Activated T-cell treated with anti-CD3 and anti-CD28 coated beads, Interleukin-2, amount 50 U/mL, for 72 hours (primary cell): Measurements from ENCODE around the gene EVA1B. TPM values are rescaled to one million over a fixed set of nuclear protein-coding genes. Genes with fewer than 3 reads are reported as not detected.

Source experiments
- ATAC-seq, 2 donors: fragments of 150-1000 bp; cut with Tn5 transposase; replicated peaks in 1 of 2; 2 replicates each; pipeline ENCODE4 v1.10.0; 2021; ENCODE audit warnings: moderate library complexity in 2 of 2, mild to moderate bottlenecking in 1 of 2
- DNase-seq, 2 donors: peaks; one replicate each; pipeline ENCODE4 v3.0.0; 2021 to 2022; ENCODE audit warnings: mixed read lengths in 1 of 2
- H3K27ac Mint-ChIP-seq: one replicate; pipeline ENCODE4 v1.8.0; 2022; ENCODE audit warnings: mild to moderate bottlenecking, moderate library complexity, mixed read lengths
- H3K27me3 Mint-ChIP-seq: one replicate; pipeline ENCODE4 v1.8.0; 2022; ENCODE audit warnings: low read depth, mixed read lengths
- H3K36me3 Mint-ChIP-seq, 2 donors: one replicate each; pipeline ENCODE4 v1.8.0; 2022; ENCODE audit warnings: mixed read lengths in 2 of 2, mild to moderate bottlenecking in 1 of 2; ENCODE audit not compliant: insufficient read depth in 2 of 2
- H3K4me1 Mint-ChIP-seq: one replicate; pipeline ENCODE4 v1.8.0; 2022; ENCODE audit warnings: low read depth, mixed read lengths
- H3K4me3 Mint-ChIP-seq, 2 donors: one replicate each; pipeline ENCODE4 v1.8.0; 2022; ENCODE audit warnings: mild to moderate bottlenecking in 2 of 2, mixed read lengths in 2 of 2, moderate library complexity in 2 of 2
- H3K9me3 Mint-ChIP-seq, 2 donors: one replicate each; pipeline ENCODE4 v1.8.0; 2022; ENCODE audit warnings: mixed read lengths in 2 of 2
- total RNA-seq, 2 donors: library from RNA; stranded (reverse); gene quantifications; one replicate each; pipeline ENCODE4 v1.2.3, GENCODE V29; 2022

The EVA1B gene
- total RNA-seq, 2 donors from 2014 or later: 8.0 to 9.4 TPM

- H3K27me3 Mint-ChIP-seq: no peaks in the 10 kb centered on the region
- H3K4me1 Mint-ChIP-seq: peaks cover 76% of the 10 kb centered on the region
- H3K36me3 Mint-ChIP-seq: peaks cover 13 to 19% of the 10 kb centered on the region in 2 donors
- DNase-seq (no peak), ATAC-seq (no peak)
- no peaks in the 10 kb centered on the region for H3K9me3 Mint-ChIP-seq
- H3K27ac Mint-ChIP-seq: peak overlapping the region; percentile 90
- H3K4me3 Mint-ChIP-seq: peak overlapping the region; percentile 4 to 43
Observed at GRCh38 chr1:36303650-36304360, 19.6 kb downstream of the EVA1B start.

DNA sequence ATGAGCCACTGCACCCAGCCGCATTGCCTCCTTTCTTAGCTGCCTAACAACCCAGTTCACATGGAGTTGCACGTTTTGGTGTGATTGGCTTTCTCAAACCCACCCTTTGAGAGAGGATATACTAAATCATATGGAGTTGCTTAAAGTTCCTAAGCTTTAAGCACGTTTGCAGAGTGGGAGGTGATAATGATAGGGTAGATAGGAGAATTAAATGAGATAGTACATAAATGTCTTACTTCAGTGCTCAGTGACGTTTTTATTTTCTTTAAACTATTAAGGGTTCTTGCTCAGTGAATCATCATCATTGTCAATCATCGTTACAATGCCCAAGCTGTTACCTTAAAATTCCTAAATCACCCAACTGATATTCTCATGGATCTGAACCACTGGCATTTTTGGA, 20.2 kb downstream of the EVA1B start:
- ATAC-seq: no peak
- peaks cover 79% of the 10 kb centered on the region for H3K4me1 Mint-ChIP-seq
- peak overlapping the region in 1 of 2 donors; percentile 4 for H3K4me3 Mint-ChIP-seq
- H3K9me3 Mint-ChIP-seq: no peaks in the 10 kb centered on the region
- H3K27me3 Mint-ChIP-seq: no peaks in the 10 kb centered on the region
- peak overlapping the region; percentile 90 for H3K27ac Mint-ChIP-seq
- H3K36me3 Mint-ChIP-seq: peaks cover 13 to 19% of the 10 kb centered on the region in 2 donors
- DNase-seq: no peak

GRCh38 chr1:36301220-36301619, 22.2 kb downstream of the EVA1B start:
- Mint-ChIP-seq H3K4me3 (no peak overlapping the region), H3K36me3 (peaks cover 13 to 19% of the 10 kb centered on the region in 2 donors), H3K27ac (peak overlapping the region; percentile 93), H3K27me3 (no peaks in the 10 kb centered on the region), H3K9me3 (no peaks in the 10 kb centered on the region), H3K4me1 (peaks cover 68% of the 10 kb centered on the region)
- ATAC-seq: no peak
- no peak for DNase-seq

DNA sequence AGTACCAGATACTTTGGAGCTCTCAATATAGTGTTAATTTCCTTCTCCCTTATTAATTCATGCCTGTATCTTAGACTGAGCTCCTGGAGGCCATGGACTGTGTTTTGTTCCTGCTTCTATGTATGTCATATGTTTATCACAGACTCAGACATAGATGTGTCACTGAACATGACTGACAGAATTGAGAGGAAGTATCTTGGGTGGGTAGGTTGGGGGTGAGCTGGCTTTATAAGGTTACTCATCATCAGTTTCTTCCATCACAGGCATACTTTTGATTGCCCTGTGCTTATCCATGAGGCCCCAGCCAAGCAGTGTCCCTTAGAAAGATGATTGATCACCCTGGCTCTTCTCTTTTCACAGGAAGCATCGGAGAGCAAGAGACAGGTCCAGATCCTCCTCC, 22.9 kb downstream of the EVA1B start:
- peak; percentile 25 to 27 for DNase-seq
- Mint-ChIP-seq H3K27ac (peak overlapping the region; percentile 93), H3K27me3 (no peaks in the 10 kb centered on the region), H3K4me1 (peaks cover 64% of the 10 kb centered on the region), H3K36me3 (peaks cover 13 to 22% of the 10 kb centered on the region in 2 donors), H3K9me3 (no peaks in the 10 kb centered on the region), H3K4me3 (peak overlapping the region in 1 of 2 donors; percentile 6)
- peak; percentile 75 to 78 for ATAC-seq

- peaks cover 47% of the 10 kb centered on the region for H3K4me1 Mint-ChIP-seq
- no peak overlapping the region for H3K27ac Mint-ChIP-seq
- no peak overlapping the region for H3K4me3 Mint-ChIP-seq
- no peak for ATAC-seq
- no peak for DNase-seq
- no peaks in the 10 kb centered on the region for H3K9me3 Mint-ChIP-seq
- peaks cover 11 to 25% of the 10 kb centered on the region in 2 donors for H3K36me3 Mint-ChIP-seq
- H3K27me3 Mint-ChIP-seq: no peaks in the 10 kb centered on the region
Observed at GRCh38 chr1:36298640-36299039, 24.8 kb downstream of the EVA1B start.

- Mint-ChIP-seq H3K36me3 (peaks cover 11 to 29% of the 10 kb centered on the region in 2 donors), H3K27ac (no peak overlapping the region), H3K9me3 (no peaks in the 10 kb centered on the region), H3K4me1 (peaks cover 33% of the 10 kb centered on the region), H3K4me3 (no peak overlapping the region), H3K27me3 (no peaks in the 10 kb centered on the region)
- DNase-seq (no peak), ATAC-seq (no peak)
Observed at GRCh38 chr1:36297062-36297461, 26.4 kb downstream of the EVA1B start.

- no peak overlapping the region for H3K4me3 Mint-ChIP-seq
- H3K36me3 Mint-ChIP-seq: peaks cover 7 to 25% of the 10 kb centered on the region in 2 donors
- H3K4me1 Mint-ChIP-seq: peaks cover 19% of the 10 kb centered on the region
- no peaks in the 10 kb centered on the region for H3K27me3 Mint-ChIP-seq
- ATAC-seq (no peak), DNase-seq (no peak)
- no peaks in the 10 kb centered on the region for H3K9me3 Mint-ChIP-seq
- H3K27ac Mint-ChIP-seq: no peak overlapping the region
Observed at GRCh38 chr1:36295390-36295789, 28.1 kb downstream of the EVA1B start.

DNA sequence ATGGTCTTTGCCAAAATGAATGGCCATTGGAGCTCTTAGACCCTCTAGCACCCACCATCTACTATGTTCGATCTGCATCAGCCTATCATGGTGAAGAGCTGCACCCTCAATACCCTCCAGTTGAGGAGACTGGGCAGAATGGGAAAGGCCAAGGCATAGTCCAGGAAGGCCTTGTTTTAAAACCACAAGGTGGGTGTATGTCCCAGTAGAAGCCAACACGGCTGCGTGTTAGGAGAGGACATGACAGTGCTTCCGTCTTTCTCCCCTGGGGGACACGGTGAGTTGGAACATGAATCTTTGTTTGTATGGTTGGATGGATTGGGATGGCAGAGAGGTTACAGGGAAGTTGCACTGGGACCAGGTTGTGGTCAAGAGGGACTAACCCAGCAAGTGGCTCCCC, 35.9 kb downstream of the EVA1B start:
- Mint-ChIP-seq H3K36me3 (peaks cover 11 to 50% of the 10 kb centered on the region in 2 donors), H3K27ac (no peak overlapping the region), H3K4me3 (no peak overlapping the region), H3K9me3 (no peaks in the 10 kb centered on the region), H3K4me1 (peaks cover 28% of the 10 kb centered on the region), H3K27me3 (no peaks in the 10 kb centered on the region)
- no peak for ATAC-seq
- DNase-seq: no peak

GRCh38 chr1:36286802-36287201, 36.6 kb downstream of the EVA1B start:
- Mint-ChIP-seq H3K36me3 (peaks cover 12 to 52% of the 10 kb centered on the region in 2 donors), H3K27me3 (no peaks in the 10 kb centered on the region), H3K27ac (peak overlapping the region; percentile 35), H3K4me3 (no peak overlapping the region), H3K9me3 (no peaks in the 10 kb centered on the region), H3K4me1 (peaks cover 32% of the 10 kb centered on the region)
- no peak for ATAC-seq
- DNase-seq: no peak

DNA sequence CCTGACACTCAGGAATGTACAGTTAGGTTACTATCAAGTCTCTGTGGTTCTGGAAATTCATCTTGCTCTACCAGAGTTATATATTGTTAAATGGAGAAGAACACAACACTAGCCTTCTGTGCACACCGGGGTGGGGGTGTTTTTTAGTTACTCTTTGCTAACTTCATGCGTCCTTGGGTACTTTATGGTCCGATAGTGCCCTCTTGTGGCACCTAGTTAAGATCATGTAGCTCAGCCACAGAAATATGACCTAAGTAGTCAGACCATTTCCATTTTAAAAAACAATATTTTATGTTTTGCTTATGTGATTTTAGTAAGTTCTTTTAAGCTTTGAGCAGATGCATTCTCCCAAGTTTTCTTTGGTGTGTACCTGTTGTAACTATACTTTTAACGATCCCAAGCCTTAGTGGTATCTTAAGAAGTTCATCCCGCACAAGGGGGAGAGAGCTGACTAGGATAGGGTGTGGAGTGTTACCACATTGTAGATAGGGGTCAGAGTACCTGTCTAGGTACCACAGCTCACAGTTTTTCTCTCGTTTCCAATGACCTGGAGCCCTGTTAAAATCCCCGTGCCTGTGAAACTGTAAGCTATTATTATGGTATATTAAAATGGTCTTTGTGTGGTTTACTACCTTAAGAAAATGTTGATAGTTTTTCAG, 37.9 kb downstream of the EVA1B start:
- Mint-ChIP-seq H3K27me3 (no peaks in the 10 kb centered on the region), H3K36me3 (peaks cover 12 to 49% of the 10 kb centered on the region in 2 donors), H3K9me3 (no peaks in the 10 kb centered on the region), H3K27ac (peak overlapping the region; percentile 79), H3K4me1 (peaks cover 42% of the 10 kb centered on the region), H3K4me3 (peak overlapping the region in 1 of 2 donors; percentile 13)
- ATAC-seq: peak; percentile 71 to 72
- DNase-seq: peak; percentile 66

- peaks cover 12 to 40% of the 10 kb centered on the region in 2 donors for H3K36me3 Mint-ChIP-seq
- ATAC-seq (no peak), DNase-seq (no peak)
- H3K9me3 Mint-ChIP-seq: no peaks in the 10 kb centered on the region
- H3K27me3 Mint-ChIP-seq: no peaks in the 10 kb centered on the region
- peak overlapping the region; percentile 91 for H3K27ac Mint-ChIP-seq
- no peak overlapping the region for H3K4me3 Mint-ChIP-seq
- H3K4me1 Mint-ChIP-seq: peaks cover 52% of the 10 kb centered on the region
Observed at GRCh38 chr1:36284517-36284916, 38.9 kb downstream of the EVA1B start.

DNA sequence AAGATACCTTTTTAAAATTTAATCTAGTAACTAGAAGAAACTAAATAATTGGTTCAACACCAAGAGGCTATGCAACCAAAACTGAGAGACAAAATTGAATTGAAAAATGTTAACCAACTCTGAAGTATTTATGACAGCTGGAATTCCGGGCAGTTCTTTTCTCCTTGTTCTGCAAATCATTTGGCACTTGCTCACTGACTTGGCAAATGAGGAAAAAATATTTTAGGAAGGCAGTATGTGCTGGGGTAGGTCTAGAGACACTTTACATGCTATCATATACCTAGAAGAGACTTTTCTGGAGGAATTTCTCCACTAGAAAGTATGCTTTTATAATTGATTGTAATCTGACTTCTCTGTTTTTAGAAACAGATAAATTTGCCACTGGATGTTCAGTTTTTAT, 39.4 kb downstream of the EVA1B start:
- Mint-ChIP-seq H3K27ac (peak overlapping the region; percentile 91), H3K36me3 (peaks cover 10 to 38% of the 10 kb centered on the region in 2 donors), H3K4me3 (no peak overlapping the region), H3K9me3 (no peaks in the 10 kb centered on the region), H3K27me3 (no peaks in the 10 kb centered on the region), H3K4me1 (peaks cover 57% of the 10 kb centered on the region)
- ATAC-seq (no peak), DNase-seq (no peak)

GRCh38 chr1:36279789-36280296, 43.6 kb downstream of the EVA1B start:
- peaks cover 47% of the 10 kb centered on the region for H3K4me1 Mint-ChIP-seq
- H3K27me3 Mint-ChIP-seq: no peaks in the 10 kb centered on the region
- ATAC-seq (no peak), DNase-seq (no peak)
- peak overlapping the region; percentile 85 for H3K27ac Mint-ChIP-seq
- H3K36me3 Mint-ChIP-seq: peaks cover 2 to 15% of the 10 kb centered on the region in 2 donors
- peak overlapping the region in 1 of 2 donors; percentile 53 for H3K4me3 Mint-ChIP-seq
- H3K9me3 Mint-ChIP-seq: no peaks in the 10 kb centered on the region
